Measurements from ENCODE around the gene TUBA4A. TPM values are rescaled to one million over a fixed set of nuclear protein-coding genes. Genes with fewer than 3 reads are reported as not detected.

TUBA4A gene
- total and polyA plus RNA-seq, 9 of the 15 experiments (the other 6 are each of a cell fraction or from before 2014, with no cell fraction given), result 25.1 to 174 (median 42.4) TPM

- WGBS (ENCODE audit: insufficient coverage, low coverage, missing lambda C conversion rate), result 0% methylated on average over 28 of the region's 65 CpGs
- ATAC-seq (peak; percentile 91), FAIRE-seq (peak; percentile 90)
- TF ChIP-seq EGR1 (conservative IDR thresholded peaks at IDR 0.05) (peak; percentile 71), NR2C2 (CRISPR knock-in tag; IDR thresholded peaks at IDR 0.05) (no peak), NR2C2 (tag; IDR thresholded peaks at IDR 0.05) (peak; percentile 82), GTF2A2 (tag; IDR thresholded peaks at IDR 0.05) (no peak), FUS (optimal IDR thresholded peaks at IDR 0.05; ENCODE audit: low read depth, low read length) (peak; percentile 45), KHSRP (IDR thresholded peaks at IDR 0.05) (no peak), ZNF76 (CRISPR knock-in tag; IDR thresholded peaks at IDR 0.05; ENCODE audit: borderline replicate concordance) (peak; percentile 79; the same call in 1 of the 2 replicates), SMARCA4 (IDR thresholded peaks at IDR 0.05) (peak; percentile 83), ZNF134 (CRISPR knock-in tag; conservative IDR thresholded peaks at IDR 0.05) (peak; percentile 45; the same call in 1 of the 2 replicates), ATF6 (CRISPR knock-in tag; IDR thresholded peaks at IDR 0.05) (0 out of 2 replicates have a peak, but pooled peaks have one; percentile 59), ZNF584 (CRISPR knock-in tag; IDR thresholded peaks at IDR 0.05; ENCODE audit: low read depth) (peak; percentile 98), ATF7 (IDR thresholded peaks at IDR 0.05) (peak; percentile 97), E2F8 (IDR thresholded peaks at IDR 0.05; ENCODE audit: low read depth, partially characterized antibody) (peak; percentile 29), TARDBP (IDR thresholded peaks at IDR 0.05) (peak; percentile 93), NRF1 (conservative IDR thresholded peaks at IDR 0.05 in 1 of 2, IDR thresholded peaks at IDR 0.05 in 1 of 2) (peak; percentile 93), HDAC6 (IDR thresholded peaks at IDR 0.05; ENCODE audit: low read depth, low read length) (no peak), SP1 (CRISPR knock-in tag; IDR thresholded peaks at IDR 0.05) (peak; percentile 88), NR4A1 (CRISPR knock-in tag; IDR thresholded peaks at IDR 0.05) (no peak), NR4A1 (tag; IDR thresholded peaks at IDR 0.05) (peak; percentile 95)
Observed at GRCh38 chr2:219279151-219279915, 25.6 kb upstream of the TUBA4A start, which contains the start of gene DNAJB2. DNAJB2 (plus strand) TSS chr2:219279366; CDS start chr2:219279834, 468 bp downstream.

More at GRCh38 chr2:219279151-219279915, 25.6 kb upstream of the TUBA4A start, which contains the start of gene DNAJB2:
- in situ Hi-C loops (cut with MboI), result no loop called here
- H3K79me2 ChIP-seq (ENCODE audit: control insufficient read depth, insufficient read depth, low read length), result no peaks in the 10 kb centered on the region
- H3K36me3 ChIP-seq (ENCODE audit: control insufficient read depth, insufficient read depth, low read length), result no peaks in the 10 kb centered on the region
- peak; percentile 93 to 97 (median 95) for DNase-seq (ENCODE audit: extremely low read depth in 1 of 4, low spot score in 3 of 4)
- peak within 1 kb of the TSS; percentile 96 for H2AFZ ChIP-seq (ENCODE audit: low read depth, low read length)
- H3K9ac ChIP-seq (ENCODE audit: insufficient read depth in 1 of 2, low read depth in 2 of 2, low read length in 2 of 2), result peak within 1 kb of the TSS; percentile 80 to 84
- no peaks in the 10 kb centered on the region for H3K9me3 ChIP-seq (replicated peaks; ENCODE audit: control insufficient read depth, insufficient read depth, low read depth, low read length)
- intact Hi-C loops (cut with micrococcal nuclease), result loop anchor here (1.0 to 5.0 kb wide), 6 partner anchors 15 to 318 kb away; partner anchors contain the start of genes ABCB6, NHEJ1, STK11IP and TUBA4A
- H3K4me3 ChIP-seq, result peak within 1 kb of the TSS; percentile 34
- no peaks in the 10 kb centered on the region for H4K20me1 ChIP-seq (replicated peaks; ENCODE audit: control insufficient read depth, insufficient read depth, low read length)
- no peaks in the 10 kb centered on the region for H3K27me3 ChIP-seq (ENCODE audit: control insufficient read depth in 2 of 2, insufficient read depth in 2 of 2, low read length in 2 of 2)
- H3K9me1 ChIP-seq (ENCODE audit: control insufficient read depth, insufficient read depth, low read length), result peaks cover 5% of the 10 kb centered on the region
- BruUV-seq (replicated peaks), result no TSS peak
- POLR2A ChIA-PET, result interaction anchor here (0.6 to 1.6 kb wide), 14 partner anchors 9 to 146 kb away, joined by 3 to 8 read pairs (median 4); partner anchors contain the start of genes CNPPD1, DNPEP, GLB1L and STK16
- CTCF ChIA-PET (ENCODE audit: low intra/inter-chr PET ratio), result interaction anchor here (0.7 to 4.3 kb wide), 2 partner anchors 16 to 20 kb away, joined by 3 to 28 read pairs; no protein-coding TSS in a partner anchor
- peaks cover 42 to 55% of the 10 kb centered on the region in 2 experiments for H3K4me1 ChIP-seq (replicated peaks in 1 of 2; ENCODE audit: control insufficient read depth in 2 of 2, insufficient read depth in 2 of 2, low read length in 2 of 2)
- peak within 1 kb of the TSS; percentile 87 for H3K27ac ChIP-seq (ENCODE audit: extremely low read depth, low read depth, low read length)
- H3K4me2 ChIP-seq (ENCODE audit: insufficient read depth, low read length), result peak within 1 kb of the TSS; percentile 90
